Measurements from ENCODE around the gene TSPAN9. TPM values are rescaled to one million over a fixed set of nuclear protein-coding genes. Genes with fewer than 3 reads are reported as not detected.
A peak's percentile ranks its signal among the peaks of the same experiment; 100 is the strongest.

The TSPAN9 gene
- total RNA-seq, 1 donor from 2014 or later = 114 TPM

DNA sequence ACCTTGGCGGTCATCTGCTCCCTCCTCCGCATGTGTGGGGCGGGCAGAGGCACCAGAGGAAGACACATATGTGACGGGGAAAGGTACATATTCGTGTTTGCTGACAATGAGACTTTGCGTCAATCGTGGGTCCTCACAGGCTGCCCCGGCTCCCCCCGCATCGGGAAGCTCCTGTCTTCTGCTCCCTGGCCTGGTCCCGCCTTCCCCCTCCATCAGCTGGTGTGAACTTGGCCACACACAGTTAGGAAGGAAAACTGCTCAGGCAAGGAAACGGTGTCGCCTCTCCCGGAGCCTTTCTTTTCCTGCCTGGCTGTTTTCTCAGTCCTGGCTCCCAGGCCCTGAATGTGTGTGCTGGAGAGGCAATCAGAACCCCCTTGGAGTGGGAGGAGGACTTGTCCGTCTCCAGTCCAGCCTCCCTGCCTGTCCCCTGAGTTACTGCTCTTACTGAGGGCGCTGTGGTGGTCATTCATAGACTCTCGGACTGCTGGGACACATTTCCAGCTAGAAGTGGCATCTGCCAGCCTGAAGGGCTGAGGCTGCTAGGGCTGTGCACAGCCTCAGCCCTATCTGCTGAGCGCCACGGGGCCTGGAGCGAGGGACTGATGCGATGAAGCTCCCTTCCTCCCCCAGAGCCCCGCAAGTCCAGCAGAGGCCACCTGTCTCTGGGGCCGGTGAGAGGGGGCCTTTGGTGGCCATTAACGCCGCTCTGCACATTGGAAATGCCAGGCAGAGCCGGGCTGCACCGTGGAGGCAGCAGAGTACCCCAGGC lies 44.2 kb upstream of the TSPAN9 start:
- TF ChIP-seq, protein P1, sequence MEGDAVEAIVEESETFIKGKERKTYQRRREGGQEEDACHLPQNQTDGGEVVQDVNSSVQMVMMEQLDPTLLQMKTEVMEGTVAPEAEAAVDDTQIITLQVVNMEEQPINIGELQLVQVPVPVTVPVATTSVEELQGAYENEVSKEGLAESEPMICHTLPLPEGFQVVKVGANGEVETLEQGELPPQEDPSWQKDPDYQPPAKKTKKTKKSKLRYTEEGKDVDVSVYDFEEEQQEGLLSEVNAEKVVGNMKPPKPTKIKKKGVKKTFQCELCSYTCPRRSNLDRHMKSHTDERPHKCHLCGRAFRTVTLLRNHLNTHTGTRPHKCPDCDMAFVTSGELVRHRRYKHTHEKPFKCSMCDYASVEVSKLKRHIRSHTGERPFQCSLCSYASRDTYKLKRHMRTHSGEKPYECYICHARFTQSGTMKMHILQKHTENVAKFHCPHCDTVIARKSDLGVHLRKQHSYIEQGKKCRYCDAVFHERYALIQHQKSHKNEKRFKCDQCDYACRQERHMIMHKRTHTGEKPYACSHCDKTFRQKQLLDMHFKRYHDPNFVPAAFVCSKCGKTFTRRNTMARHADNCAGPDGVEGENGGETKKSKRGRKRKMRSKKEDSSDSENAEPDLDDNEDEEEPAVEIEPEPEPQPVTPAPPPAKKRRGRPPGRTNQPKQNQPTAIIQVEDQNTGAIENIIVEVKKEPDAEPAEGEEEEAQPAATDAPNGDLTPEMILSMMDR (IDR thresholded peaks at IDR 0.05) = no peak
- no peak overlapping the region for H3K4me3 Mint-ChIP-seq (ENCODE audit: unreplicated experiment)
- H3K27me3 Mint-ChIP-seq (ENCODE audit: unreplicated experiment) = no peaks in the 10 kb centered on the region
- H3K9me3 Mint-ChIP-seq (ENCODE audit: unreplicated experiment) = no peaks in the 10 kb centered on the region
- peaks cover 7% of the 10 kb centered on the region for H3K36me3 Mint-ChIP-seq (ENCODE audit: unreplicated experiment)
- H3K27ac Mint-ChIP-seq (ENCODE audit: unreplicated experiment) = no peak overlapping the region
- no peak for DNase-seq (ENCODE audit: extremely low spot score, unreplicated experiment)
- peaks cover 9% of the 10 kb centered on the region for H3K4me1 Mint-ChIP-seq (ENCODE audit: unreplicated experiment)

DNA sequence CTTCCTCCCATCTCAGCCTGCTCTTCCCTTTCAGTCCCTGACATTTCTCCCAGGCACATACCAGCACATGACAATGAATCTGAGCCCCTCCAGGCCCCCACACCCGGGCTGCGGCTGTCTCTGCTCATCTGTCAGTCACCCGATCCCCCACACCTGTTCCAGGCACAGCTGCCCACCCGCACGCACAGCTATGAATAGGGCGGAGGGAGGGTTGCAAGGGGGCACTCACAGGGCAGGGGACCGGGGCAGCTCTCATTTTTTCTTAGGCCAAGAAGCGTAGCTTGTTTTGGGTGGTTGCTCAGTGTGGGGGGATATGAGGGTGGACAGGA lies 43.7 kb upstream of the TSPAN9 start:
- TF ChIP-seq, protein P1 (IDR thresholded peaks at IDR 0.05) = no peak

DNA sequence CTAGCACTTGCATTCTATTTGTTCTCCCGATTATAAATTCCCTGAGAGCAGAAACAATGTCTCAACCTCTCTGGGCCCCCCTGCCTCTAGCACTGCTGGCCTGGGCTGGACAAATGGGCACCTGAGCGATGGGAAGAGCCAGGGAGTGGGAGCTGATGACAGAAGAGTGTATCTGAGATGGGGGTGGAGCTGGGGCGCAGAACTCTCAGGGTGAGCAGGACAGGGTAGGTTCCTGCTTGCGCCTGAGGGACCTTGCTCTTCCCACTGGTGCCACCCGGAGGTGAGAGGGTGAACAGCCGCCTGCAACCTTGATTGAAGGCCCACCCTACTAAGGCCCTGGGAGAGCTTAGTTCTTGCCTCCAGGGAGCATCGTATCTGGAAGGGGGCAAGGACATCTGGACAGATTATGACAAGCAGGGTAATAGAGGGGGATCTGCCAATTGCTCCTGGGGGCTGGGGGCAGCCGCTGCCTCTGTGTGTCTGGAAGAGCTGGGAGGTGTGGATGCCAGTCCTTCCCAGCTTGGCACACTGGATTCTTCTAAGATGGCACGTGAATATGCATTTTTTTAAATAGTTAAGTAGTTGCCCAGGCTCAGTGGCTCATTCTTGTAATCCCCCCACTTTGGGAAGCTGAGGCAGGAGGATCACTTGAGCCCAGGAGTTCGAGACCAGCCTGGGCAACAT lies 43.0 kb upstream of the TSPAN9 start:
- Mint-ChIP-seq H3K4me3 (ENCODE audit: unreplicated experiment) (no peak overlapping the region), H3K27me3 (ENCODE audit: unreplicated experiment) (no peaks in the 10 kb centered on the region), H3K36me3 (ENCODE audit: unreplicated experiment) (peaks cover 16% of the 10 kb centered on the region), H3K27ac (ENCODE audit: unreplicated experiment) (peak overlapping the region; percentile 12), H3K9me3 (ENCODE audit: unreplicated experiment) (no peaks in the 10 kb centered on the region), H3K4me1 (ENCODE audit: unreplicated experiment) (peaks cover 9% of the 10 kb centered on the region)
- DNase-seq (ENCODE audit: extremely low spot score, unreplicated experiment) = no peak
- TF ChIP-seq, protein P1 (IDR thresholded peaks at IDR 0.05) = peak; percentile 77

More for the DNA sequence above, 43.7 kb upstream of the TSPAN9 start:
- Mint-ChIP-seq H3K27me3 (ENCODE audit: unreplicated experiment) (no peaks in the 10 kb centered on the region), H3K4me3 (ENCODE audit: unreplicated experiment) (no peak overlapping the region), H3K36me3 (ENCODE audit: unreplicated experiment) (peaks cover 12% of the 10 kb centered on the region), H3K4me1 (ENCODE audit: unreplicated experiment) (peaks cover 9% of the 10 kb centered on the region), H3K9me3 (ENCODE audit: unreplicated experiment) (no peaks in the 10 kb centered on the region), H3K27ac (ENCODE audit: unreplicated experiment) (peak overlapping the region; percentile 12)
- no peak for DNase-seq (ENCODE audit: extremely low spot score, unreplicated experiment)

- no peaks in the 10 kb centered on the region for H3K27me3 Mint-ChIP-seq (ENCODE audit: unreplicated experiment)
- H3K27ac Mint-ChIP-seq (ENCODE audit: unreplicated experiment) = no peak overlapping the region
- H3K4me1 Mint-ChIP-seq (ENCODE audit: unreplicated experiment) = peaks cover 9% of the 10 kb centered on the region
- TF ChIP-seq, protein P1 (IDR thresholded peaks at IDR 0.05) = no peak
- peaks cover 11% of the 10 kb centered on the region for H3K36me3 Mint-ChIP-seq (ENCODE audit: unreplicated experiment)
- no peaks in the 10 kb centered on the region for H3K9me3 Mint-ChIP-seq (ENCODE audit: unreplicated experiment)
- no peak for DNase-seq (ENCODE audit: extremely low spot score, unreplicated experiment)
- no peak overlapping the region for H3K4me3 Mint-ChIP-seq (ENCODE audit: unreplicated experiment)
Measured at GRCh38 chr12:3035171-3035570, 42.0 kb upstream of the TSPAN9 start.
